8988T (cell line): Measurements from ENCODE around the gene SPAG16.

ENCODE experiments used
- DNase-seq: peaks from one replicate; pipeline ENCODE4 v3.0.0; 2011

The SPAG16 gene

DNA sequence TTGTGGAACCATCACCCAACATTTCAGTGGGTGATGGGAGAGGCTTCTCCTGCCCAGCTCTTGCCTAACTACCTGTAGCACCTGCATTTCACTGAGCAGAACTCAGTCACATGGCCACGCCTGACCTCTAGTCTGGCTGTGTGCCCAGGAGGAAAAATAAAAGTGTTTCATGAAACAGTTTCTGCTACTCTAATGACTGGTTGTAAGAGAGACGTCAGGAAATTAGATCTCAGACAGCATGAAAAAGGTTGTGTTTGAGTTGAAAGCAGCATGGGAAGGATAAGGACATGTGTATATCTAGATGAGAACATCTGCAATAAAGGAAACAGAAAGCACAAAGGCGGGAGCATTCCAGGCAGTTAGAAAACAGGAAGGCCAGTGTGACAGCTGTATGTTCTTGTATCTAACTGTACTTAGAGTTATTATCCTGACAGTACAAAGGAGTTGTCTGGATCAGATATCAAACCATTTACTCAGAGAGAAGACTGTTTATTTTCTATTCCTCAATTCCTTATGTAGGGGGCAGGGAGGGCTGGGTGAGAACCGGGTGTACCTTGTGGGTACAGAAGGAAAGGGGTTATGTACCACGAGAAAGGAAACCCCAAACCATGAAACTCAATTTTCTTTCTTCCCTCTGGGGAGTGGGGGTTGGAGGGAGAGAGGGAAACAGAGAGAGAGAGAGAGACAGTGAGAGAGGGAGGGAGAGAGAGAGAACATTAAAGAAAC is 819.2 kb downstream of the SPAG16 start:
- DNase-seq = no peak

DNA sequence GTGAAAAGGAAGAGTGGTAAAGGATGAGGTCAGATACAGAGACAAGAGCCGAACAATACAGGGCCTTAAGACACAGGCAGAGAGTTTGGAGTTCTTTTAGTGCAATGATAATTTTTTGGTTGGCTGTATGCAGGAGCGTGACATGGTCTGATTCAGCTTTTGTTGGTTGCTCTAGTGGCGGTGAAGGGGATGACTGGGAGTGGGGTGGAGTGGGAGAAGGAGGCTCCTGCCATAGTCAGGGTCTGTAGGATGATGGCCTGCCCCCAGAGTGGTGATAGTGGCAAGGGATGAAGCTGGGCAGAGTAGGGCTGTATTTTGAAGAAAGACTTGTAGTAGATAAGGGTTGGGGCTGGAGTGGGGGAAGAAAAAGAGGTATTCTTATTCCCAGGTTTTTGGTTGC is 820.0 kb downstream of the SPAG16 start:
- no peak for DNase-seq

GRCh38 chr2:214104967-214105366 is 820.7 kb downstream of the SPAG16 start:
- no peak for DNase-seq

- no peak for DNase-seq
Measured at GRCh38 chr2:214107726-214108125, 823.5 kb downstream of the SPAG16 start.

GRCh38 chr2:214108598-214108997 is 824.3 kb downstream of the SPAG16 start:
- no peak for DNase-seq

- DNase-seq = no peak
Measured at GRCh38 chr2:214117054-214117453, 832.8 kb downstream of the SPAG16 start.

DNA sequence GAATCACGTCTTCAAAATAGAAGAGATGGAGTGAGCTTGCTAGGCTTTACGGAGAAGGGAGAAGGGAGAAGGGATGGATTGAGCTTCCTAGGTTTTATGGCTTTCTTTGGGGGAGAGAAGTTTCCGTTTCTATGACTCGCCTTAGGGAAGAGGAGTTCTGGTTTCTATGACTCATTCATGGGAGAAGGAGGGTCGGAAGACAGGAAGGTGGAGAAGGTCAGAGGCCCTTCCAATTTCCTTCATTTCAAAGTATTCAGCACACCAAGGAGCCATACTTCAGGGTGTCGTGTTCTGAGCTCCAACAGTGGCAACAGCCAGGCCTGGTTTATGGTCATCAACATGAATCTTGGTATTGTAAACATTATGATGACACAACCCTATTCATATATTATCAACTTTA is 841.9 kb downstream of the SPAG16 start:
- no peak for DNase-seq

- no peak for DNase-seq
Measured at GRCh38 chr2:214127170-214127569, 842.9 kb downstream of the SPAG16 start.

GRCh38 chr2:214127571-214127970 is 843.3 kb downstream of the SPAG16 start:
- no peak for DNase-seq

DNA sequence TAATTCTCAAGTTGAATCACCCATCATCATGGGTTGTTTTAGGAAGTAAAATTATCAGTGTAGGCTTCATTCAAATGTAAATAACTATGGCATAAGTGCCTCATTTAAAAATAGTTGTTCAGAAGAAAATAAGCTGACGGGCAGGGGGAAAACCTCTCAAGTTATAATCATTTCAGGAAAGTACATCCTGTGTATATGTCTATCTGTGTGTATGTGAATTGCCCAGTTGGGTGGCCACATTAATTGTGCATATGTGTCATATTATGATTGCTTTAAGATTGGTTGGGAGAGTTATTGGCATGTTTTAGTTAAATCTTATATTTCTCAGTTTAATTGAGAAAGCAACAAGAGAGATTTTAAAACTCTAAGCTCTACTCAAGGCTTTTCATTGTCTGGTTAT is 843.8 kb downstream of the SPAG16 start:
- no peak for DNase-seq

DNA sequence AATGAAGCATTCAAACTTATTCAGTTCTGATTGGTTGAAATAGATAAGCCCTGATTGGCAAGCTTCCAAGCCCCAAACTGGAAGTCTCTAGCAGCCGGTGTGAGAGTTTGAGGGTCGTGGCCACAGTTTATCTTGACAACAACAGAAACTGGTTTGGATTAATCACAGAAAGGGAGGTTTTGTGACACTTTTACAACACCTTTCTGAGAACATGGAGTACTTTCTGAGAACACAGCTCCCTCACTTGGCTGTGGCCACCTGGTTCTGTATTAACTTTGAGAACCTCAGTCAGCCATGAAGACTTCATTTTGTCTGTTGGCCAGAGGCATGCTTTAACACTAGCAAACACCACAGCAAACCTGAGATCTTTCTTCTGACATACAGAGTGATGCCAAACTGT is 845.9 kb downstream of the SPAG16 start:
- DNase-seq = no peak

DNA sequence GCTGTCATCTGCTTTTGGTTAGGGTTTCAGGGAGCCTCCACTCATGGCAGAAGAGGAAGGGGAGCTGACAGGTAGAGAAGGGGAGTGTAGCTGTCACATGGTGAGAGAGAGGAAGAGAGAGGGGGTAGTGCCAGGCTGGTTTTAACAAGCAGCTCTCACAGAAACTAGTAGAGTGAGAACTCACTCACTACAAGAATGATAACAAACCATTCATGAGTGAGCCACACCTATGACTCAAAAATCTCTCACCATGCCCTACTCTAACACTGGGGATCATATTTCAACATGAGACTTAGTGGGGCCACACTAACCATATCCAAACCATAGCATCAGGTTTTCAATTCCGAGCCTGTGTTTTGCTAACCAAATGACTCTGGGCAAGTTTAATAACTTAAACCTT is 851.7 kb downstream of the SPAG16 start:
- no peak for DNase-seq

- no peak for DNase-seq
Measured at GRCh38 chr2:214138779-214139178, 854.5 kb downstream of the SPAG16 start.

GRCh38 chr2:214139630-214140284 is 855.5 kb downstream of the SPAG16 start:
- DNase-seq = no peak

- no peak for DNase-seq
Measured at GRCh38 chr2:214156971-214157370, 872.7 kb downstream of the SPAG16 start.

DNA sequence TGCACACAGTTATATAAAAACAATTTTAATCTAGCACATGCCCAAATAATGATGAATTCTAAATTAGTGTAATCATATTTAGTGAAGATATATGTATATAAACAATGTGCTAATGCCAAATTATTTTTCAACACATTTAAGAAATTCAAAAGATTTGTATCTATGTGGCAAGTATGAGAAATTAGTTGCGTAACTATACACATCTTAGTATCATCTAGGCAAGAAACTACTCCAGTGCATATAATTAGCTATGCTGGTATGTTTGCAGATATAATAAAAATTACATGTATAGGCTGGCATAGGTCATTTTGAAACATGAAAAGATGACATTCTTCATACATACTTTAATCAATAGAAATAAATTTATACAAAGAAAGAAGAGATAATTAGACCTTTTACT is 874.6 kb downstream of the SPAG16 start:
- DNase-seq = no peak

GRCh38 chr2:214169281-214169680 is 885.0 kb downstream of the SPAG16 start:
- DNase-seq = no peak

DNA sequence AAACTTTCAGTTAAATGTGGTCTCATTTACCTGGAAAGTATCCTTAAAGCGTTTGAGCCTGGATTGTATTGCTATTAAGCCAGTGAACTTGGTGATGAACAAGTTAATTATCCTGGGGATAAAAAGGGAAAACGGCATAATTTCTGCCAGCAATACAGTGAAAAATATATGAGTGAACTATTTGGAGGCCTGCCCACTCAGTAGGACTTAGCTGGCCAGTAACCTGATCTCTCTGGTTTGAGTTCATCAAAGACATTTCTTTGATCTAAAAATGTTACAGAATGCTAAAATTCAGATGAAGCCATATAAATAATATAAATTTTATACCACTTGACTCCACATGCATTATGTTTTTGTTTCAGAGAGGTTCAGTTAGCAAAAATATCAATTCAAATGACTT is 885.5 kb downstream of the SPAG16 start:
- DNase-seq = no peak

- DNase-seq = no peak
Measured at GRCh38 chr2:214174563-214174962, 890.3 kb downstream of the SPAG16 start.

GRCh38 chr2:214180071-214180470 is 895.8 kb downstream of the SPAG16 start:
- no peak for DNase-seq

DNA sequence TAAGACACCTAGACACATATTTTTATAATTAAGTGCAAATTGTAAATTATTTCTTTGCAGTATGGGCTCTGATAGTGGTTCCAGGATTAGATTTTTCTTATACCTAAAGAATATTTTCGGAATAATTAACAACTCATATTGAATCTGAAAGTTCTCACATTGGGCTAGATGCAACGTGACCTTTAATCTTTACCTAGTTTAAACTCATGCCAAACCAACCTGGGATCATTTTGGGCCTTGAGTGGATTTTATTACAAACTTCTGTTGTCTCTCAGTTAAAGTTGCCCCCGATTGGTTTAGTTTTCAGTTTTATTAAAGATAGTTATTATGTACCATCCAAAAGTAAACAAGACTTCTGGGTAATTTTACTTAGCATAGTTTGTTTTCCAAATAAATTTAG is 896.4 kb downstream of the SPAG16 start:
- DNase-seq = no peak

GRCh38 chr2:214184461-214184860 is 900.2 kb downstream of the SPAG16 start:
- DNase-seq = no peak

DNA sequence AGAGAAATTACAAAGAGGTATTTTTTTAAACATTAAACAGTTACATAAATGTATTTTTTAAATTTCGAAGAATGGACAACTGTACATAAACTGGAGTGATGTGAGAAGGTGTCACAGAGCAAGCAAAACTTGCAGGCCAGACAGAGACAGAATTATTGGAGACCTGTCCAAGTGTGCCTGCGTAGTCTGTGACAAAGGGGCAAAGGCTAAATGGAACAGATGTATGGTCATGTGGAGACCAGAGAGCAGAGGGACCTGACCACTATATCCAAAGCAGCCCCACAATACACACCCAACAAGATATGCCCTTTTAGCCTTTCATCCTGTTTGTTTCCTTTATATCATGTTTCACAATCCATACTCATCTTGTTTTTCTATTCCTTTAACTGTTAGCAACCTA is 901.3 kb downstream of the SPAG16 start:
- no peak for DNase-seq

GRCh38 chr2:214192711-214193110 is 908.4 kb downstream of the SPAG16 start:
- DNase-seq = no peak

DNA sequence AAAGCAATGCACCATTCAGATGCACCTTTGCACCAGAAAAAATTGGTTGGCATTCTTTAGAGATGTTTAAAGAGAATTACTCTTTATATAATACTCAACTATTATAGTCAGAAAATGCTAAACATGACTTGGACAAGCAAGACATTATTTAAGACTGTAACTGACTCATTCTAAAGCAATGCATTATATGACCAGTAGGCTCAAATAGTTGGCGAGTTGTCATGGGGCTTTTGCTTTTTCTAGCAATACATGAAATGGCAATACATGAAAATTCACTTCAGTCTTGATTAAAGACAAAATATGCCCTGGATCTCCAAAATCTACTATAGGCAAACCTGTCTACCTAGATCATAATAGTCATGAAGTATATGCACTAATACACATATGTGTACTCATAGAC is 909.7 kb downstream of the SPAG16 start:
- no peak for DNase-seq
